ENCODE results near the gene PCDH9.

PCDH9 gene

GRCh38 chr13:66443926-66444325 is 786.2 kb downstream of the PCDH9 start:
- H3K4me1 ChIP-seq (ENCODE audit: control insufficient read depth, insufficient read depth, low read length) = no peaks in the 10 kb centered on the region
- H3K27me3 ChIP-seq (replicated peaks; ENCODE audit: control insufficient read depth, insufficient read depth, low read length) = no peaks in the 10 kb centered on the region
- H3K9ac ChIP-seq (ENCODE audit: low read length) = no peak overlapping the region
- no peak overlapping the region for H3K4me3 ChIP-seq (ENCODE audit: low read length)
- no peaks in the 10 kb centered on the region for H3K36me3 ChIP-seq (ENCODE audit: control insufficient read depth, insufficient read depth, low read length, severe bottlenecking)
- DNase-seq (ENCODE audit: low read depth) = no peak
- no peaks in the 10 kb centered on the region for H3K9me3 ChIP-seq (ENCODE audit: control insufficient read depth, low read length)

- Histone ChIP-seq H3K9me3 (ENCODE audit: control insufficient read depth, low read length) (no peaks in the 10 kb centered on the region), H3K4me1 (ENCODE audit: control insufficient read depth, insufficient read depth, low read length) (no peaks in the 10 kb centered on the region), H3K27me3 (replicated peaks; ENCODE audit: control insufficient read depth, insufficient read depth, low read length) (no peaks in the 10 kb centered on the region), H3K9ac (ENCODE audit: low read length) (no peak overlapping the region), H3K4me3 (ENCODE audit: low read length) (no peak overlapping the region), H3K36me3 (ENCODE audit: control insufficient read depth, insufficient read depth, low read length, severe bottlenecking) (no peaks in the 10 kb centered on the region)
- DNase-seq (ENCODE audit: low read depth) = no peak
Measured at GRCh38 chr13:66440938-66441337, 789.2 kb downstream of the PCDH9 start.

- DNase-seq (ENCODE audit: low read depth) = no peak
- H3K9me3 ChIP-seq (ENCODE audit: control insufficient read depth, low read length) = no peaks in the 10 kb centered on the region
- H3K9ac ChIP-seq (ENCODE audit: low read length) = no peak overlapping the region
- H3K36me3 ChIP-seq (ENCODE audit: control insufficient read depth, insufficient read depth, low read length, severe bottlenecking) = no peaks in the 10 kb centered on the region
- H3K4me3 ChIP-seq (ENCODE audit: low read length) = no peak overlapping the region
- H3K27me3 ChIP-seq (replicated peaks; ENCODE audit: control insufficient read depth, insufficient read depth, low read length) = no peaks in the 10 kb centered on the region
- H3K4me1 ChIP-seq (ENCODE audit: control insufficient read depth, insufficient read depth, low read length) = peaks cover 21% of the 10 kb centered on the region
Measured at GRCh38 chr13:66430728-66431127, 799.4 kb downstream of the PCDH9 start.

GRCh38 chr13:66430269-66430668 is 799.9 kb downstream of the PCDH9 start:
- Histone ChIP-seq H3K4me1 (ENCODE audit: control insufficient read depth, insufficient read depth, low read length) (peaks cover 24% of the 10 kb centered on the region), H3K36me3 (ENCODE audit: control insufficient read depth, insufficient read depth, low read length, severe bottlenecking) (no peaks in the 10 kb centered on the region), H3K9ac (ENCODE audit: low read length) (no peak overlapping the region), H3K27me3 (replicated peaks; ENCODE audit: control insufficient read depth, insufficient read depth, low read length) (no peaks in the 10 kb centered on the region), H3K9me3 (ENCODE audit: control insufficient read depth, low read length) (no peaks in the 10 kb centered on the region), H3K4me3 (ENCODE audit: low read length) (no peak overlapping the region)
- DNase-seq (ENCODE audit: low read depth) = peak; percentile 47

- Histone ChIP-seq H3K36me3 (ENCODE audit: control insufficient read depth, insufficient read depth, low read length, severe bottlenecking) (no peaks in the 10 kb centered on the region), H3K9me3 (ENCODE audit: control insufficient read depth, low read length) (no peaks in the 10 kb centered on the region), H3K27me3 (replicated peaks; ENCODE audit: control insufficient read depth, insufficient read depth, low read length) (no peaks in the 10 kb centered on the region), H3K4me3 (ENCODE audit: low read length) (no peak overlapping the region), H3K4me1 (ENCODE audit: control insufficient read depth, insufficient read depth, low read length) (peaks cover 35% of the 10 kb centered on the region), H3K9ac (ENCODE audit: low read length) (no peak overlapping the region)
- no peak for DNase-seq (ENCODE audit: low read depth)
Measured at GRCh38 chr13:66429156-66429555, 801.0 kb downstream of the PCDH9 start.

- H3K4me3 ChIP-seq (ENCODE audit: low read length) = no peak overlapping the region
- no peaks in the 10 kb centered on the region for H3K36me3 ChIP-seq (ENCODE audit: control insufficient read depth, insufficient read depth, low read length, severe bottlenecking)
- H3K9me3 ChIP-seq (ENCODE audit: control insufficient read depth, low read length) = no peaks in the 10 kb centered on the region
- H3K4me1 ChIP-seq (ENCODE audit: control insufficient read depth, insufficient read depth, low read length) = peaks cover 42% of the 10 kb centered on the region
- no peak for DNase-seq (ENCODE audit: low read depth)
- no peaks in the 10 kb centered on the region for H3K27me3 ChIP-seq (replicated peaks; ENCODE audit: control insufficient read depth, insufficient read depth, low read length)
- H3K9ac ChIP-seq (ENCODE audit: low read length) = no peak overlapping the region
Measured at GRCh38 chr13:66427458-66427861, 802.7 kb downstream of the PCDH9 start.

GRCh38 chr13:66425741-66426140 is 804.4 kb downstream of the PCDH9 start:
- peaks cover 12% of the 10 kb centered on the region for H3K9me3 ChIP-seq (ENCODE audit: control insufficient read depth, low read length)
- peak overlapping the region; percentile 67 for H3K9ac ChIP-seq (ENCODE audit: low read length)
- DNase-seq (ENCODE audit: low read depth) = peak; percentile 36
- H3K27me3 ChIP-seq (replicated peaks; ENCODE audit: control insufficient read depth, insufficient read depth, low read length) = no peaks in the 10 kb centered on the region
- peak overlapping the region; percentile 54 for H3K4me3 ChIP-seq (ENCODE audit: low read length)
- H3K36me3 ChIP-seq (ENCODE audit: control insufficient read depth, insufficient read depth, low read length, severe bottlenecking) = no peaks in the 10 kb centered on the region
- H3K4me1 ChIP-seq (ENCODE audit: control insufficient read depth, insufficient read depth, low read length) = peaks cover 42% of the 10 kb centered on the region

- peak; percentile 87 for DNase-seq (ENCODE audit: low read depth)
Measured at GRCh38 chr13:66424422-66424821, 805.7 kb downstream of the PCDH9 start.

GRCh38 chr13:66415444-66415843 is 814.7 kb downstream of the PCDH9 start:
- Histone ChIP-seq H3K9me3 (ENCODE audit: control insufficient read depth, low read length) (no peaks in the 10 kb centered on the region), H3K36me3 (ENCODE audit: control insufficient read depth, insufficient read depth, low read length, severe bottlenecking) (no peaks in the 10 kb centered on the region), H3K4me1 (ENCODE audit: control insufficient read depth, insufficient read depth, low read length) (peaks cover 2% of the 10 kb centered on the region), H3K4me3 (ENCODE audit: low read length) (no peak overlapping the region), H3K27me3 (replicated peaks; ENCODE audit: control insufficient read depth, insufficient read depth, low read length) (no peaks in the 10 kb centered on the region), H3K9ac (ENCODE audit: low read length) (no peak overlapping the region)
- peak; percentile 19 for DNase-seq (ENCODE audit: low read depth)

More at GRCh38 chr13:66424422-66424821, 805.7 kb downstream of the PCDH9 start:
- H3K27me3 ChIP-seq (replicated peaks; ENCODE audit: control insufficient read depth, insufficient read depth, low read length) = no peaks in the 10 kb centered on the region
- H3K9me3 ChIP-seq (ENCODE audit: control insufficient read depth, low read length) = peaks cover 14% of the 10 kb centered on the region
- no peaks in the 10 kb centered on the region for H3K36me3 ChIP-seq (ENCODE audit: control insufficient read depth, insufficient read depth, low read length, severe bottlenecking)
- H3K4me3 ChIP-seq (ENCODE audit: low read length) = peak overlapping the region; percentile 54
- peaks cover 36% of the 10 kb centered on the region for H3K4me1 ChIP-seq (ENCODE audit: control insufficient read depth, insufficient read depth, low read length)
- H3K9ac ChIP-seq (ENCODE audit: low read length) = peak overlapping the region; percentile 67

- Histone ChIP-seq H3K4me3 (ENCODE audit: low read length) (no peak overlapping the region), H3K9ac (ENCODE audit: low read length) (no peak overlapping the region), H3K36me3 (ENCODE audit: control insufficient read depth, insufficient read depth, low read length, severe bottlenecking) (no peaks in the 10 kb centered on the region), H3K4me1 (ENCODE audit: control insufficient read depth, insufficient read depth, low read length) (peaks cover 2% of the 10 kb centered on the region), H3K27me3 (replicated peaks; ENCODE audit: control insufficient read depth, insufficient read depth, low read length) (no peaks in the 10 kb centered on the region), H3K9me3 (ENCODE audit: control insufficient read depth, low read length) (no peaks in the 10 kb centered on the region)
- peak; percentile 30 for DNase-seq (ENCODE audit: low read depth)
Measured at GRCh38 chr13:66414066-66414800, 815.9 kb downstream of the PCDH9 start.

- H3K36me3 ChIP-seq (ENCODE audit: control insufficient read depth, insufficient read depth, low read length, severe bottlenecking) = no peaks in the 10 kb centered on the region
- H3K27me3 ChIP-seq (replicated peaks; ENCODE audit: control insufficient read depth, insufficient read depth, low read length) = no peaks in the 10 kb centered on the region
- H3K4me3 ChIP-seq (ENCODE audit: low read length) = no peak overlapping the region
- H3K9ac ChIP-seq (ENCODE audit: low read length) = no peak overlapping the region
- DNase-seq (ENCODE audit: low read depth) = no peak
- no peaks in the 10 kb centered on the region for H3K9me3 ChIP-seq (ENCODE audit: control insufficient read depth, low read length)
- H3K4me1 ChIP-seq (ENCODE audit: control insufficient read depth, insufficient read depth, low read length) = peaks cover 21% of the 10 kb centered on the region
Measured at GRCh38 chr13:66410314-66410713, 819.8 kb downstream of the PCDH9 start.

- Histone ChIP-seq H3K9ac (ENCODE audit: low read length) (no peak overlapping the region), H3K9me3 (ENCODE audit: control insufficient read depth, low read length) (no peaks in the 10 kb centered on the region), H3K4me3 (ENCODE audit: low read length) (no peak overlapping the region), H3K27me3 (replicated peaks; ENCODE audit: control insufficient read depth, insufficient read depth, low read length) (no peaks in the 10 kb centered on the region), H3K36me3 (ENCODE audit: control insufficient read depth, insufficient read depth, low read length, severe bottlenecking) (no peaks in the 10 kb centered on the region), H3K4me1 (ENCODE audit: control insufficient read depth, insufficient read depth, low read length) (peaks cover 26% of the 10 kb centered on the region)
- no peak for DNase-seq (ENCODE audit: low read depth)
Measured at GRCh38 chr13:66409542-66409941, 820.6 kb downstream of the PCDH9 start.
